NB4 (cell line): ENCODE measurements around the gene LDAH.

Source experiments
- MAX ChIP-seq: IDR thresholded peaks from 2 replicates; pipeline ENCODE4 v1.6.1; 2011; ENCODE audit warnings: low read depth, low read length
- MYC ChIP-seq: IDR thresholded peaks from 2 replicates; pipeline ENCODE4 v1.6.1; 2011; ENCODE audit warnings: low read depth, low read length
- POLR2A ChIP-seq: IDR thresholded peaks from 2 replicates; pipeline ENCODE4 v1.6.1; 2011; ENCODE audit warnings: mild to moderate bottlenecking; ENCODE audit not compliant: insufficient read length; ENCODE audit errors: extremely low read depth
- TF ChIP-seq, protein P1 (sequence below): IDR thresholded peaks from one replicate; pipeline ENCODE4 v1.5.1; 2012; ENCODE audit warnings: low read depth, low read length

DNA sequence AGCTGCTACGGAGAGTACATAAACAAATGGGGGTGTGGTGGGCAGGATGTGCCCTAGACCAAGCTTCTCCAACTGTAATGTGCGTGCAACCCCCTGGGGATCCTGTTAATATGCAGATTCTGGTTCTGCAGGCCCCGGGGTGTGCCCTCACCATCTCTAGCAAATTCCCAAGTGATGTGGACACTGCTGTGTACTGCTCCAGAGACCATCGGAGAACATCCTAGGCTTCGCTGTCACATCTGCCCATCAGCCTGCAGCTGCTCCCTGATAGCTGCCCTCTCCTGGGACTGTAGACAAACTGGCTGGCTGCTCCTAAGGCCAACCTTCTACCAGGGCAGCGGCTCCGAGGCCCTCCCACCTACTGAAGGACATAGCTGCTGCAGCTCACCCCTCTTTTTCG, 175.2 kb downstream of the LDAH start:
- TF ChIP-seq, protein P1, sequence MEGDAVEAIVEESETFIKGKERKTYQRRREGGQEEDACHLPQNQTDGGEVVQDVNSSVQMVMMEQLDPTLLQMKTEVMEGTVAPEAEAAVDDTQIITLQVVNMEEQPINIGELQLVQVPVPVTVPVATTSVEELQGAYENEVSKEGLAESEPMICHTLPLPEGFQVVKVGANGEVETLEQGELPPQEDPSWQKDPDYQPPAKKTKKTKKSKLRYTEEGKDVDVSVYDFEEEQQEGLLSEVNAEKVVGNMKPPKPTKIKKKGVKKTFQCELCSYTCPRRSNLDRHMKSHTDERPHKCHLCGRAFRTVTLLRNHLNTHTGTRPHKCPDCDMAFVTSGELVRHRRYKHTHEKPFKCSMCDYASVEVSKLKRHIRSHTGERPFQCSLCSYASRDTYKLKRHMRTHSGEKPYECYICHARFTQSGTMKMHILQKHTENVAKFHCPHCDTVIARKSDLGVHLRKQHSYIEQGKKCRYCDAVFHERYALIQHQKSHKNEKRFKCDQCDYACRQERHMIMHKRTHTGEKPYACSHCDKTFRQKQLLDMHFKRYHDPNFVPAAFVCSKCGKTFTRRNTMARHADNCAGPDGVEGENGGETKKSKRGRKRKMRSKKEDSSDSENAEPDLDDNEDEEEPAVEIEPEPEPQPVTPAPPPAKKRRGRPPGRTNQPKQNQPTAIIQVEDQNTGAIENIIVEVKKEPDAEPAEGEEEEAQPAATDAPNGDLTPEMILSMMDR: no peak
- no peak for TF ChIP-seq POLR2A
- no peak for TF ChIP-seq MAX
- no peak for TF ChIP-seq MYC
